Stomach (tissue), 9 donors: ENCODE results near the gene ZNRF2. TPM values are rescaled to one million over a fixed set of nuclear protein-coding genes. Genes with fewer than 3 reads are reported as not detected.
A peak's percentile ranks its signal among the peaks of the same experiment; 100 is the strongest.

Source experiments
- DNase-seq, 2 donors: peaks; one replicate each; pipeline versions ENCODE4 v3.0.0 to v3.0.0-alpha.2; 2013 to 2019
- H3K27ac ChIP-seq, 5 donors: fragments of 200-600 bp in 4 of 5; sonication (generic) in 4 of 5; one replicate each; pipeline ENCODE4 v1.5.1; 2013 to 2019; ENCODE audit warnings: mild to moderate bottlenecking in 1 of 5, moderate library complexity in 1 of 5
- H3K27me3 ChIP-seq, 3 donors: fragments of 200-600 bp; sonication (generic); one replicate each; pipeline ENCODE4 v1.5.1; 2017 to 2019; ENCODE audit warnings: mixed run types in 1 of 3
- H3K36me3 ChIP-seq, 4 donors: fragments of 200-600 bp; sonication (generic); 1 replicate in 3 of 4; 2 replicates in 1 of 4; pipeline ENCODE4 v1.5.1; 2016 to 2019
- H3K4me1 ChIP-seq, 4 donors: fragments of 200-600 bp; sonication (generic); one replicate each; pipeline ENCODE4 v1.5.1; 2016 to 2019
- H3K4me3 ChIP-seq, 4 donors: fragments of 200-600 bp; sonication (generic) in 3 of 4; one replicate each; pipeline ENCODE4 v1.5.1; 2016 to 2019; ENCODE audit warnings: mild to moderate bottlenecking in 1 of 4
- H3K9me3 ChIP-seq, 4 donors: fragments of 200-600 bp; sonication (generic); one replicate each; pipeline ENCODE4 v1.5.1; 2016 to 2019
- EP300 ChIP-seq: sonication (generic); formaldehyde crosslinking; IDR thresholded peaks from one replicate; pipeline ENCODE4 v1.6.1; 2017; ENCODE audit warnings: antibody characterized with exemption
- POLR2A ChIP-seq, 4 donors: fragments of 450-650 bp; IDR thresholded peaks; one replicate each; pipeline ENCODE4 v1.6.1; 2016; ENCODE audit warnings: antibody characterized with exemption in 4 of 4, control low read depth in 2 of 4, mild to moderate bottlenecking in 1 of 4, moderate library complexity in 1 of 4
- POLR2AphosphoS5 ChIP-seq, 3 donors: sonication (generic); formaldehyde crosslinking; IDR thresholded peaks; one replicate each; pipeline ENCODE4 v1.6.1; 2016; ENCODE audit warnings: antibody characterized with exemption in 3 of 3
- WGBS, 5 donors: extraction: QIAGEN DNeasy Blood & Tissue Kit in 3 of 5; methylation state at CpG; one replicate each; pipeline versions ENCODE4 v1.1.5 to v1.1.7; 2013 to 2018; 5-methylcytosine and 5-hydroxymethylcytosine counted together
- intact Hi-C: fragments of 100-400 bp; cut with DNase I; formaldehyde crosslinking; loops from one replicate; pipeline ENCODE4 v1.15.1; 2023; ENCODE audit warnings: low total_unique reads
- polyA plus RNA-seq, 3 donors: library from polyadenylated mRNA; stranded (reverse); fragments of 200-250 nt; gene quantifications; one replicate each; pipeline ENCODE4 v1.2.3, GENCODE V29; 2013
- total RNA-seq, 5 donors: library from RNA; depleted of rRNA; stranded (reverse); fragments of >200 nt; gene quantifications; one replicate each; pipeline versions ENCODE4 v1.1.0 to v1.2.3, GENCODE V29; 2014 to 2016
- TF ChIP-seq, protein P1 (sequence below), 7 experiments: fragments of 450-650 bp in 4 of 7; fragments of 200-600 bp in 3 of 7; sonication (generic) in 3 of 7; IDR thresholded peaks; one replicate each; pipeline ENCODE4 v1.5.1; 2016 to 2019; ENCODE audit warnings: antibody characterized with exemption in 7 of 7, control low read depth in 2 of 7, mild to moderate bottlenecking in 1 of 7
- donor health status: healthy with polysubstance abuse.
- donor health status: Bipolar disorder and iron deficiency.
- donor health status: healthy.

The ZNRF2 gene
- total and polyA plus RNA-seq, 8 donors: 5.4 to 209 (median 23.6) TPM

DNA sequence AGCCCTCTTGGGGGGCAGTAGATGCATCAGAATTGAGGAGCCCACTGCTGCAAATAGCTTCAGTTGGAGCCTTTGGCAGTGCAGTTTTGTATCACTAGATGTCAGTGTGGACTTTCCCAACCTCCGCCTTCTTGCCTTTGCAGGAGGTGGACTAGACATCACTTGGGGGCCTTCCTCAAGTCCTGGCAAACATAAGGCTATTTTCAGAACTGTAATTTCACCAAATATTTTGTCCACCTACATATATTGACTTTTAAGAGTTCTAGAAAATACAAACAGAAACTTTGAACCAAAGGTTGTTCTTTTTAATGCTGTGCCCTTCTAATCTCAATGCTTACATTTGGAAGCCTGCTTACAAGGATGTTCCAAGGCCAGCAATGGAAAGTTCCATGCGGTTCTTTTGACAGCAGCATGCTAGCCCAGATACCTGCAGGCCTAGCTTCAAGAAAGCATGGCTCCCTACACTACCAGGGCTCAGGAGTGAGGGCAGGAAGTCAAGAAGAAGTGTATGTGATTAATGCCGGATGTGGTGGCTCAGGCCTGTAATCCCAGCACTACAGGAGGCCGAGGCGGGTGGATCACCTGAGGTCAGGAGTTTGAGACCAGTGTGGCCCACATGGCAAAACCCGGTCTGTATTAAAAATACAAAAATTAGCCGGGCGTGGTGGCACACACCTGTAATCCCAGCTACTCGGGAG lies 8.0 kb upstream of the ZNRF2 start:
- Histone ChIP-seq H3K4me3 (no peak overlapping the region), H3K4me1 (peaks cover 4 to 37% (median 15%) of the 10 kb centered on the region in 4 donors), H3K27me3 (no peaks in the 10 kb centered on the region), H3K27ac (no peak overlapping the region), H3K9me3 (no peaks in the 10 kb centered on the region), H3K36me3 (no peaks in the 10 kb centered on the region)
- intact Hi-C loops: loop anchor here (10.0 kb wide), 1 partner anchor 102 kb away; no protein-coding TSS in a partner anchor
- 78 to 86% (median 79%) methylated on average over 9 of the region's 9 CpGs for WGBS, 5 donors
- DNase-seq: peak; percentile 39 to 79
- TF ChIP-seq POLR2AphosphoS5 (IDR thresholded peaks at IDR 0.05): no peak
- TF ChIP-seq, protein P1, sequence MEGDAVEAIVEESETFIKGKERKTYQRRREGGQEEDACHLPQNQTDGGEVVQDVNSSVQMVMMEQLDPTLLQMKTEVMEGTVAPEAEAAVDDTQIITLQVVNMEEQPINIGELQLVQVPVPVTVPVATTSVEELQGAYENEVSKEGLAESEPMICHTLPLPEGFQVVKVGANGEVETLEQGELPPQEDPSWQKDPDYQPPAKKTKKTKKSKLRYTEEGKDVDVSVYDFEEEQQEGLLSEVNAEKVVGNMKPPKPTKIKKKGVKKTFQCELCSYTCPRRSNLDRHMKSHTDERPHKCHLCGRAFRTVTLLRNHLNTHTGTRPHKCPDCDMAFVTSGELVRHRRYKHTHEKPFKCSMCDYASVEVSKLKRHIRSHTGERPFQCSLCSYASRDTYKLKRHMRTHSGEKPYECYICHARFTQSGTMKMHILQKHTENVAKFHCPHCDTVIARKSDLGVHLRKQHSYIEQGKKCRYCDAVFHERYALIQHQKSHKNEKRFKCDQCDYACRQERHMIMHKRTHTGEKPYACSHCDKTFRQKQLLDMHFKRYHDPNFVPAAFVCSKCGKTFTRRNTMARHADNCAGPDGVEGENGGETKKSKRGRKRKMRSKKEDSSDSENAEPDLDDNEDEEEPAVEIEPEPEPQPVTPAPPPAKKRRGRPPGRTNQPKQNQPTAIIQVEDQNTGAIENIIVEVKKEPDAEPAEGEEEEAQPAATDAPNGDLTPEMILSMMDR (IDR thresholded peaks at IDR 0.05): peak in 5 of 7 experiments; percentile 50 to 63 (median 56)

DNA sequence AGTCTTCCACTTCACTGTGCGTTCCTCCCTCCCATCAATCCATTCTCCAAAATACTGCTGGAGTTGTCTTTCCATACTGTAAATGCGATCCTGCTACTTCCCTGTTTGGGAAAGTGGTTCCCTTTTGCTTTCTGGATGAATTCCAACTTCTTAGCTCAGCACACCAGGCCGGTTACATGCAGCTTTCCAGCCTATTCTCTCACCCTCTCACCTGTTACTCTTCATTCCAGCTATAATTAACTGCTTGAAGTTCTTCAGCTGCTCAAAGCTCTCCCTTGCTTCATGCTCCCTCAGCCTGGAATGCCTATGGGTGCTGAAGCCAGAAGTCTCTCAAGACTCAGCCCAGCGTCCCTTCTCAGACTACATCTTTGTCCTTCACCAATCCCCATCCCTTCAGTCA lies 6.0 kb upstream of the ZNRF2 start:
- intact Hi-C loops: loop anchor here (10.0 kb wide), 1 partner anchor 104 kb away; no protein-coding TSS in a partner anchor
- 44 to 60% (median 53%) methylated on average over 4 of the region's 4 CpGs for WGBS, 5 donors
- Histone ChIP-seq H3K27ac (peak overlapping the region in 1 of 5 donors; percentile 9), H3K27me3 (no peaks in the 10 kb centered on the region), H3K4me1 (peaks cover 4 to 28% (median 16%) of the 10 kb centered on the region in 4 donors), H3K36me3 (no peaks in the 10 kb centered on the region), H3K9me3 (no peaks in the 10 kb centered on the region), H3K4me3 (no peak overlapping the region)
- TF ChIP-seq POLR2AphosphoS5 (IDR thresholded peaks at IDR 0.05) (no peak), POLR2A (IDR thresholded peaks at IDR 0.05) (no peak)
- TF ChIP-seq, protein P1 (IDR thresholded peaks at IDR 0.05): no peak
- DNase-seq: peak in 1 of 2 donors; percentile 76

DNA sequence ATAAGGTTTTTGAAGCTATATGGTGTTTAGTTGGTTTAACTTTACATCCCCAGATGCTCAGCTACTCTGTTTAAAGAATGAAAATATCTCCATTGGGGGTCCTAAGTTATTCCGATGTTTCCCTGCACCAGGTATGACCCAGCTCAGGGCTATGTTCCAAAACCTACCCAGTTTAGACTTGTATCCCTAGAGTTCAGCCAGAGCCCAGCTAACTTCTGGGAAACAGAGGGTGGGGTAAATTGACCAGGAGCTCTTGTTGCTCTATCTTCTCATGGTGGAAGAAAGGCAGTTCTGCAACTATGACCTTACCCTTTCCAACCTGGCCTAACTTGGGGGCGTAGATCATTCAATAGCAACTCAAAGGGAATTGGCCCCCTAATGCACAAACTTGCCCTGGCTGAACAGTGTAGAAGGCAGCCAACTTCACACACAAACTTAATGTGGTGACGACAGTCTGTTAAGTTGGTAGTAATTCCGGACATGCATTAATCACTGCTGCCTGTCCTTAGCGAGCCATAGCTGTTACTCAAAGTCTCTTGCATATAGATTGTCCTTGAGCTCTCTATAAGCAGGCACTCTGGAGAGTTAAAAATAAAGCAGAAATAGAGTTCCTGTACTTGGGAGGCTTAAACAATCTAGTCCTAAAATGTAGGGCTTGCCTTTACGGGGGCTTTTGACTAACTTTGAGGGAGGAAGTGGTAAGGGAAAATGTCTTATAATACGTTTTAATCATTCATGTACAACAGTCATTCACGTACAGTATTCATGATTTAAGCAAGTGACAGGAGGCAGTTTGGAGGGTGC lies 5.3 kb upstream of the ZNRF2 start:
- Histone ChIP-seq H3K4me3 (no peak overlapping the region), H3K27ac (peak overlapping the region in 1 of 5 donors; percentile 9), H3K4me1 (peaks cover 7 to 34% (median 23%) of the 10 kb centered on the region in 4 donors), H3K27me3 (no peaks in the 10 kb centered on the region), H3K9me3 (no peaks in the 10 kb centered on the region), H3K36me3 (no peaks in the 10 kb centered on the region)
- intact Hi-C loops: loop anchor here (10.0 kb wide), 1 partner anchor 104 kb away; no protein-coding TSS in a partner anchor
- TF ChIP-seq POLR2A (IDR thresholded peaks at IDR 0.05): no peak
- TF ChIP-seq, protein P1 (IDR thresholded peaks at IDR 0.05): no peak
- no peak for TF ChIP-seq EP300
- 73 to 82% (median 78%) methylated on average over 8 of the region's 8 CpGs for whole genome bisulfite sequencing, 5 donors
- DNase-seq: no peak

DNA sequence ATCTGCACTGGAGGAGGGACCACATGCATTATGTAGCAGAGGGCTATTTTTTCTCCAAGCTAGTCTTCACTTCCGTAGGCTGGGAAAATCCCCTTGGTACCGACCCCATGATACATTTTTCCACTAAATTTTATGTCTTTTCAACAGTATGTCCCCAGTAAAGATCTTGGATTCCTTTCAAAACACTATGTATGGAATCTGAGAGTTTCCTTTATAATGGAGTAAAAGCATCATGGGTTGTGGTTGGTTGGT lies 4.8 kb upstream of the ZNRF2 start:
- no peaks in the 10 kb centered on the region for H3K27me3 ChIP-seq
- H3K27ac ChIP-seq: no peak overlapping the region
- WGBS, 5 donors: 62 to 79% (median 68%) methylated on average over 2 of the region's 2 CpGs
- H3K4me3 ChIP-seq: no peak overlapping the region
- no peaks in the 10 kb centered on the region for H3K36me3 ChIP-seq
- DNase-seq: no peak
- H3K4me1 ChIP-seq: peaks cover 7 to 34% (median 23%) of the 10 kb centered on the region in 4 donors
- intact Hi-C loops: loop anchor here (10.0 kb wide), 1 partner anchor 105 kb away; no protein-coding TSS in a partner anchor
- no peaks in the 10 kb centered on the region for H3K9me3 ChIP-seq
- TF ChIP-seq POLR2A (IDR thresholded peaks at IDR 0.05) (no peak), EP300 (no peak), POLR2AphosphoS5 (IDR thresholded peaks at IDR 0.05) (no peak)
- TF ChIP-seq, protein P1 (IDR thresholded peaks at IDR 0.05): no peak
